ENCODE results near the gene RBM7.
A peak's percentile ranks its signal among the peaks of the same experiment; 100 is the strongest.

Gene RBM7, protein sequence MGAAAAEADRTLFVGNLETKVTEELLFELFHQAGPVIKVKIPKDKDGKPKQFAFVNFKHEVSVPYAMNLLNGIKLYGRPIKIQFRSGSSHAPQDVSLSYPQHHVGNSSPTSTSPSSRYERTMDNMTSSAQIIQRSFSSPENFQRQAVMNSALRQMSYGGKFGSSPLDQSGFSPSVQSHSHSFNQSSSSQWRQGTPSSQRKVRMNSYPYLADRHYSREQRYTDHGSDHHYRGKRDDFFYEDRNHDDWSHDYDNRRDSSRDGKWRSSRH

GRCh38 chr11:114400216-114400914 lies at the start of gene RBM7, which contains the start of gene C11orf71:
Gene RBM7, plus strand, starts transcription at chr11:114400666. Its CDS starts 6 bp downstream, at chr11:114400672.
Gene C11orf71, minus strand, starts transcription at chr11:114400511. Its CDS starts 180 bp downstream, at chr11:114400331.
- peak; percentile 95 for DNase-seq (ENCODE audit: low spot score)

GRCh38 chr11:114353443-114353842 lies 47.0 kb upstream of the RBM7 start:
- DNase-seq (ENCODE audit: low spot score): no peak

DNA sequence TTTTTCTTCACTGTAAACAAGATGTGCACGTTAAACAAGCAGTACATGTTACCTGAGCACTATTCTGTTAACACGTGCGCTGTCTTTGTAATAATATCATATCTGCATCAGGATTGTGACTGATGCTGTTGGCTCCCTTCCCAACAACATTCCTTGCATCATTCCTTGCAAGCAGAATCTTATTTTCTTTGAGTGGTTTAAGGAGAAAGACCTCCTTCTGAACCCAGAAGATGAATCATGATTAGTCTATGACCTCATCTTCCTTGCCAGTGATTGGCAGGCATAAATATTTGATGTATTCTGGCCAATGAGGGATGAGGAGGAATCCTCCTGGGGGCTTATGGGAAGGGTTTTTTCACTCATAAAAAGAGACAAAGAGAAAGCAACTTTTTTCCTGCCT lies 46.4 kb upstream of the RBM7 start:
- DNase-seq (ENCODE audit: low spot score): no peak

GRCh38 chr11:114358716-114359115 lies 41.8 kb upstream of the RBM7 start:
- DNase-seq (ENCODE audit: low spot score): no peak

GRCh38 chr11:114359342-114359741 lies 41.1 kb upstream of the RBM7 start:
- no peak for DNase-seq (ENCODE audit: low spot score)

- no peak for DNase-seq (ENCODE audit: low spot score)
Observed at GRCh38 chr11:114362326-114362725, 38.1 kb upstream of the RBM7 start.

GRCh38 chr11:114362958-114363357 lies 37.5 kb upstream of the RBM7 start:
- DNase-seq (ENCODE audit: low spot score): no peak

GRCh38 chr11:114366331-114367243 lies 33.9 kb upstream of the RBM7 start:
- DNase-seq (ENCODE audit: low spot score): no peak

GRCh38 chr11:114367244-114367957 lies 33.1 kb upstream of the RBM7 start:
- no peak for DNase-seq (ENCODE audit: low spot score)

- DNase-seq (ENCODE audit: low spot score): no peak
Observed at GRCh38 chr11:114368918-114369680, 31.4 kb upstream of the RBM7 start.

DNA sequence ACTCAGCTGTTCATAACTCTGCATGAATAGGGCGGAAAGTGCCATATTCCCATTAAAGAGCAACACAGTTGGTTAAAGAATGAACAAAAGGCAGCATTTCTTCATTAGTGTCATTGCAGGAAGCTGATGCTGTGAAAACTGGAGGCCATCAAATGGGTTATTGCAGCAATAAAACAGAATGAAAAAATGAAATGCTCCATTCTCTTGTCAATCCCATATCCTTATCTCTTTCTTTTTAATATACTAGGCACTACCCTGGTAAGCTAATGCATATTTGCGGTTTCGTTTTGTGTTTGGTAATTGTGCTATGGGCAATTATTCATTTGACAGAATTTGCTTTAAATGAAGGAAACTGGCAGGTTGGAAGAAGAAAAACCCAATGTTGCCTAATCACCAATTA lies 25.4 kb upstream of the RBM7 start:
- DNase-seq (ENCODE audit: low spot score): no peak

DNA sequence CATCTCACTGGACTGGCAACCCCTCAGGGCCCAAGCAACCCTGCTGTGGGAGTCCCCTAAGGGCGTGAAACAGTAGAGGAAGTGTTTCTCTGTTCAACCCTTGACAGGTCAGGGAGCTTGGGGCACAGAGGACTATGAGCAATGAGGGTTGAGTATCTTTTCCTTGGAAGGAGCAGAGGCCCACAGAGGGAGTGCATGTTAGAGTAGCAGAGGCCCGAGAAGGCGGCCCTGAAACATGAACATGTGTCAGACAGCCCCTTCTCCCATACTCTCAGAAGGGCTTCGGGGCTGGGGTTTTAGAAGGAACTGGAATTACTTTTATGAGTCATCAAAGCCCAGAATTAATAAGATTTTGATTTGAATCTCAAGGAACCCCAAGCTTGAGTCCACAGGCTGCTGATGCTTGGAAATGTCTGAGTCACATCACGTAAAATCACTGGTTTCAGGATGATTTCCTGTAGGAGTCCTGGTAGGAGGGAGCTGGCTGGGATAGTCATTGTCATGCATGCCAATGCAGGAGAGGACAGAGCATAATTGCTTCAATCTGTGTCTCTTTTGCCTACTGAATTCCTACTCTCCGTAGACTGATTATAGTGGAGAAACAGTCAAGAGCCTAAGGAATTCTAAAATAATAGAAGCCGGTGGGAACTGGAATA lies 22.7 kb upstream of the RBM7 start:
- DNase-seq (ENCODE audit: low spot score): no peak

GRCh38 chr11:114379394-114380069 lies 20.9 kb upstream of the RBM7 start:
- no peak for DNase-seq (ENCODE audit: low spot score)

- no peak for DNase-seq (ENCODE audit: low spot score)
Observed at GRCh38 chr11:114382509-114382908, 18.0 kb upstream of the RBM7 start.

- no peak for DNase-seq (ENCODE audit: low spot score)
Observed at GRCh38 chr11:114384487-114384886, 16.0 kb upstream of the RBM7 start.

GRCh38 chr11:114386131-114386530 lies 14.3 kb upstream of the RBM7 start:
- DNase-seq (ENCODE audit: low spot score): no peak

GRCh38 chr11:114386545-114386944 lies 13.9 kb upstream of the RBM7 start:
- DNase-seq (ENCODE audit: low spot score): no peak

DNA sequence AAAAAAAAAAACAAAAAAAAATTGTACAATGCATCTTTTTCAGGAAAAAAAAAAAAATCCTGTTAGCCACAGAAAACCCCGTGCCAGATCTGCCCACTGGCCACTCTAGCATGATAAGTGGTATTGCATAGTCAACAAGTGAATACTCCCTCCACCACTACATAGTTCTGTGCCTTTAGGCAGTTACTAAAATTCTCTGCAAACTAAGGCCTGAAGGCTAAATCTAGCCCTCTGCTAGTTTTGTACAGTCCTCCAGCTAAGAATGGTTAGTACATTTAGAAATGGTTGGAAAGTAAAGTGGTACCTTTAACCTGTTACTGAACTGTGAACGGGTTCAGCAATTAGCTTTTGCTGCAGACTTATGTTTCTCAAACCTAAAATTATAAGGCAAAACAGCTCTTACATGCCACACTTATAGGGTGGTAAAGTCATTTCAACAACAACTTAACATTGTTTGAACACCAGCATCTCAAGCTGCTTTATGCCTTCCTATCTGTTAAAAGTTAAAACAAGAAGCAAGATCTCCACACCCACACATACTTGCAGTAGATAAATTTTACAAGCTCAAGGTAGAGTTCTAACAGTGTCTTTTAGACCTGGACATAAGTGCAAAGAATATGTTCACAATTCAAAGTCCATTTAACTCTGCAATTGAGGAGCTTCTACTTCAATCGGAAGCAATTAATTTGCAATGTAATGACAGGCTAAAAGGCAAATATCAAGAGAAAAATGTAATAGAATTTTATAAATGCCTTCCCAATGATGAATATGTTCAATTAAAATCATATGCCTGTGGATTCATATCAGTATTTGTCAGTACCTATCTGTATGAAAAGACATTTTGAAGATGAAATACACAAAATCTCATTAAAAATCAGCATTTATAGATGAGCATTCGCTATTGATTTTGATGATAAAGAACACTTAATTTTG lies 7.5 kb upstream of the RBM7 start:
- no peak for DNase-seq (ENCODE audit: low spot score)

DNA sequence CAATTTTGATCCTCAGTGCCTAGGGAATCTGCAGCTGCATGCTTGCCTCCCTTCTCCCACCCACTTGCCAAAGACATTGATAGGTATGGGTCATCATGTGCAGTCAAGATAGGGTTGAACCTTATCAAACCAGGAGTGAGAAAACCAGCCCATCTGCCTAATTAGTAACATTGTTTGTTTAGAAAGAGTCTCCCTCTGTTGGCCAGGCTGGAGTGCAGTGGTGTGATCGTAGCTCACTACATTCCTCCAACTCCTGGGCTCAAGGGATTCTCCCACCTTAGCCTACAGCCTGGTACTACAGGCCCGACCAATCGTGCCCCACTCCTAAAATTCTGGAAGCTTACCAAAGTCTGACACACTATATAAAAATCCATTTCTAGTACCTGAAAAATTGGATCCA lies 4.7 kb upstream of the RBM7 start:
- DNase-seq (ENCODE audit: low spot score): no peak

Data from putamen (tissue), 1 donor.